H1 (cell line): Measurements from ENCODE around the gene LCE2B. TPM values are rescaled to one million over a fixed set of nuclear protein-coding genes. Genes with fewer than 3 reads are reported as not detected.

ENCODE experiments used
- CTCF ChIA-PET: fragments of 300-600 bp; sonication (Branson Sonifier 250); formaldehyde crosslinking; loops from one replicate; lab custom pipeline; 2021; ENCODE audit not compliant: partially characterized antibody; lab: Charles Lee
- POLR2A ChIA-PET: fragments of 300-600 bp; sonication (Branson Sonifier 250); formaldehyde crosslinking; loops from one replicate; lab custom pipeline; 2021; ENCODE audit warnings: inconsistent platforms; ENCODE audit not compliant: partially characterized antibody; lab: Charles Lee
- DNase-seq, 2 experiments: peaks; one replicate each; pipeline versions ENCODE4 v3.0.0 to v3.0.0-alpha.2; 2010 to 2022; ENCODE audit warnings: low spot score in 2 of 2, low read depth in 1 of 2, mixed read lengths in 1 of 2
- FAIRE-seq: peaks from 2 replicates; lab custom pipeline; 2011; peaks lifted over from hg19 to GRCh38; lab: Jason Lieb, UNC
- H2AFZ ChIP-seq: 2 replicates; pipeline ENCODE4 v1.8.1; 2012; ENCODE audit warnings: low read length, inconsistent platforms
- H2AK5ac ChIP-seq: 2 replicates; pipeline ENCODE4 v1.6.1; 2013; ENCODE audit warnings: low read depth, low read length
- H2BK120ac ChIP-seq: replicated peaks from 2 replicates; pipeline ENCODE3; 2013; ENCODE audit warnings: low read depth, low read length, inconsistent platforms
- H2BK12ac ChIP-seq: 2 replicates; pipeline ENCODE4 v1.6.1; 2013; ENCODE audit warnings: low read depth, low read length
- H2BK15ac ChIP-seq: 2 replicates; pipeline ENCODE4 v1.6.1; 2013; ENCODE audit warnings: low read length
- H2BK20ac ChIP-seq: 2 replicates; pipeline ENCODE4 v1.6.1; 2013; ENCODE audit warnings: low read length
- H2BK5ac ChIP-seq: 2 replicates; pipeline ENCODE4 v1.6.1; 2013; ENCODE audit warnings: low read depth, low read length
- H3K14ac ChIP-seq: 2 replicates; pipeline ENCODE4 v1.6.1; 2013; ENCODE audit warnings: inconsistent platforms; ENCODE audit not compliant: insufficient read length
- H3K18ac ChIP-seq: 2 replicates; pipeline ENCODE4 v1.6.1; 2013; ENCODE audit warnings: low read length; ENCODE audit errors: extremely low read depth
- H3K23ac ChIP-seq: 2 replicates; pipeline ENCODE4 v1.6.1; 2013; ENCODE audit warnings: inconsistent platforms; ENCODE audit not compliant: insufficient read length
- H3K23me2 ChIP-seq: 2 replicates; pipeline ENCODE4 v1.6.1; 2013; ENCODE audit warnings: low read depth, low read length
- H3K27ac ChIP-seq: 2 replicates; pipeline ENCODE4 v1.6.1; 2011; ENCODE audit warnings: low read depth, low read length, inconsistent platforms
- H3K27me3 ChIP-seq, 4 experiments: replicated peaks in 1 of 4; 1 replicate in 1 of 4; 2 replicates in 3 of 4; pipeline versions ENCODE4 v1.6.1 to v1.8.1; 2011 to 2013; ENCODE audit warnings: low read length in 3 of 4, mild to moderate bottlenecking in 3 of 4, inconsistent platforms in 2 of 4, mixed read lengths in 2 of 4, moderate library complexity in 1 of 4; ENCODE audit not compliant: control insufficient read depth in 3 of 4, insufficient read depth in 3 of 4; ENCODE audit errors: extremely low read depth in 1 of 4
- H3K36me3 ChIP-seq, 4 experiments: 2 replicates each; pipeline versions ENCODE4 v1.6.1 to v1.8.1; 2011 to 2013; ENCODE audit warnings: mild to moderate bottlenecking in 4 of 4, low read length in 3 of 4, moderate library complexity in 2 of 4, control low read depth in 1 of 4, inconsistent platforms in 1 of 4; ENCODE audit not compliant: insufficient read depth in 4 of 4, control insufficient read depth in 2 of 4
- H3K4ac ChIP-seq: replicated peaks from 2 replicates; pipeline ENCODE3; 2013; ENCODE audit warnings: low read length, low read depth, mixed read lengths, inconsistent platforms; ENCODE audit not compliant: insufficient read length
- H3K4me1 ChIP-seq, 4 experiments: replicated peaks in 1 of 4; 1 replicate in 1 of 4; 2 replicates in 3 of 4; pipeline versions ENCODE4 v1.6.1 to v1.8.1; 2011 to 2013; ENCODE audit warnings: low read length in 3 of 4, inconsistent platforms in 2 of 4, mixed read lengths in 1 of 4; ENCODE audit not compliant: insufficient read depth in 4 of 4, control insufficient read depth in 3 of 4
- H3K4me2 ChIP-seq, 2 experiments: 2 replicates each; pipeline versions ENCODE4 v1.6.1 to v1.8.1; 2011 to 2013; ENCODE audit warnings: low read depth in 2 of 2, low read length in 2 of 2, control low read depth in 1 of 2, inconsistent platforms in 1 of 2, mild to moderate bottlenecking in 1 of 2; ENCODE audit not compliant: insufficient read depth in 1 of 2
- H3K4me3 ChIP-seq, 4 experiments: fragments of 200-600, 300-600 bp in 1 of 4; sonication (generic), shearing (Covaris generic), sonication (Bioruptor Twin) in 1 of 4; 2 replicates each; pipeline versions ENCODE4 v1.5.1 to v1.8.1; 2011 to 2016; ENCODE audit warnings: low read length in 4 of 4, low read depth in 3 of 4, control low read depth in 2 of 4, inconsistent platforms in 2 of 4, mild to moderate bottlenecking in 2 of 4, mixed read lengths in 1 of 4, moderate library complexity in 1 of 4; ENCODE audit not compliant: insufficient read depth in 2 of 4; ENCODE audit errors: extremely low read depth in 1 of 4
- H3K56ac ChIP-seq: replicated peaks from 2 replicates; pipeline ENCODE3; 2013; ENCODE audit warnings: low read depth, mild to moderate bottlenecking, mixed read lengths, low read length, inconsistent platforms; ENCODE audit not compliant: insufficient read length
- H3K79me1 ChIP-seq: 2 replicates; pipeline ENCODE4 v1.6.1; 2013; ENCODE audit warnings: low read depth, low read length, control low read depth
- H3K79me2 ChIP-seq, 2 experiments: 2 replicates each; pipeline versions ENCODE4 v1.6.1 to v1.8.1; 2012 to 2013; ENCODE audit warnings: low read length in 2 of 2, mild to moderate bottlenecking in 2 of 2, inconsistent platforms in 1 of 2; ENCODE audit not compliant: insufficient read depth in 2 of 2, control insufficient read depth in 1 of 2
- H3K9ac ChIP-seq, 4 experiments: replicated peaks in 1 of 4; 1 replicate in 1 of 4; 2 replicates in 3 of 4; pipeline versions ENCODE4 v1.6.1 to v1.8.1; 2011 to 2013; ENCODE audit warnings: low read depth in 3 of 4, low read length in 3 of 4, control low read depth in 2 of 4, mild to moderate bottlenecking in 2 of 4, moderate library complexity in 2 of 4, inconsistent platforms in 1 of 4; ENCODE audit errors: extremely low read depth in 1 of 4
- H3K9me3 ChIP-seq, 2 experiments: 2 replicates each; pipeline versions ENCODE4 v1.6.1 to v1.8.1; 2012 to 2013; ENCODE audit warnings: mild to moderate bottlenecking in 2 of 2, moderate library complexity in 2 of 2, control low read depth in 1 of 2, inconsistent platforms in 1 of 2, low read depth in 1 of 2, low read length in 1 of 2, mixed read lengths in 1 of 2; ENCODE audit not compliant: insufficient read depth in 2 of 2
- H4K20me1 ChIP-seq, 2 experiments: replicated peaks in 1 of 2; 2 replicates each; pipeline versions ENCODE3 to v1.8.1; 2011 to 2013; ENCODE audit warnings: inconsistent platforms in 2 of 2, low read length in 2 of 2, mild to moderate bottlenecking in 1 of 2; ENCODE audit not compliant: insufficient read depth in 2 of 2, control insufficient read depth in 1 of 2
- H4K5ac ChIP-seq: 2 replicates; pipeline ENCODE4 v1.6.1; 2013; ENCODE audit warnings: low read length, low read depth, mixed read lengths, inconsistent platforms; ENCODE audit not compliant: insufficient read length
- H4K8ac ChIP-seq: 2 replicates; pipeline ENCODE4 v1.8.0; 2013; ENCODE audit warnings: mild to moderate bottlenecking, moderate library complexity, low read length, inconsistent platforms; ENCODE audit not compliant: insufficient read depth; ENCODE audit errors: extremely low read depth
- H4K91ac ChIP-seq: replicated peaks from 2 replicates; pipeline ENCODE3; 2013; ENCODE audit warnings: low read length, mixed read lengths, inconsistent platforms; ENCODE audit not compliant: insufficient read length
- CHD2 ChIP-seq: IDR thresholded peaks from 2 replicates; pipeline ENCODE4 v1.6.1; 2012; ENCODE audit warnings: low read length, improper control_type of control experiment
- FOSL1 ChIP-seq: IDR thresholded peaks from 2 replicates; pipeline ENCODE4 v1.6.1; 2011; ENCODE audit warnings: mild to moderate bottlenecking, low read depth, low read length, moderate library complexity; ENCODE audit not compliant: insufficient read depth
- GABPA ChIP-seq: IDR thresholded peaks from 2 replicates; pipeline ENCODE4 v1.6.1; 2011; ENCODE audit warnings: mild to moderate bottlenecking, low read length, moderate library complexity, borderline replicate concordance; ENCODE audit not compliant: insufficient read depth
- HDAC6 ChIP-seq: IDR thresholded peaks from one replicate; pipeline ENCODE4 v1.7.1; 2012; ENCODE audit warnings: low read depth, mild to moderate bottlenecking, inconsistent platforms, low read length, moderate library complexity
- MAFK ChIP-seq: IDR thresholded peaks from 2 replicates; pipeline ENCODE4 v1.6.1; 2012; ENCODE audit warnings: low read depth, mild to moderate bottlenecking, improper control_type of control experiment, low read length
- NANOG ChIP-seq: IDR thresholded peaks from 2 replicates; pipeline ENCODE4 v1.6.1; 2011; ENCODE audit warnings: low read length, low read depth, mild to moderate bottlenecking, inconsistent platforms; ENCODE audit not compliant: insufficient read depth, poor library complexity, severe bottlenecking
- PHF8 ChIP-seq: fragments of 200-600 bp; sonication (generic); conservative IDR thresholded peaks from 2 replicates; pipeline ENCODE4 v1.7.1; 2012; ENCODE audit warnings: low read depth, mild to moderate bottlenecking, inconsistent platforms, low read length, moderate library complexity
- RNF2 ChIP-seq: fragments of 200-900, 300-1000 bp; sonication (generic); IDR thresholded peaks from 2 replicates; pipeline ENCODE4 v1.7.1; 2016; ENCODE audit warnings: borderline replicate concordance, low read depth, mild to moderate bottlenecking, antibody characterized with exemption, low read length; ENCODE audit not compliant: poor library complexity, severe bottlenecking; ENCODE audit errors: missing control alignments
- SIN3A ChIP-seq, 2 experiments: IDR thresholded peaks in 1 of 2; conservative IDR thresholded peaks in 1 of 2; 2 replicates each; pipeline ENCODE4 v1.6.1; 2011 to 2012; ENCODE audit warnings: low read length in 2 of 2, improper control_type of control experiment in 1 of 2, low read depth in 1 of 2, mild to moderate bottlenecking in 1 of 2
- TAF7 ChIP-seq: optimal IDR thresholded peaks from 2 replicates; pipeline ENCODE3; 2011; ENCODE audit warnings: low read depth, mild to moderate bottlenecking, inconsistent platforms, low read length, moderate library complexity, borderline replicate concordance
- ZNF274 ChIP-seq: IDR thresholded peaks from 2 replicates; pipeline ENCODE4 v1.7.0; 2012; ENCODE audit warnings: low read length, borderline replicate concordance; ENCODE audit errors: extremely low read depth
- WGBS, 2 experiments: shearing (Covaris generic) in 1 of 2; methylation state at CpG; one replicate each; pipeline versions ENCODE4 v1.1.6 to v1.1.7; 2013 to 2015; ENCODE audit warnings: low lambda C conversion rate in 2 of 2, mixed read lengths in 2 of 2, inconsistent platforms in 1 of 2, low coverage in 1 of 2, missing lambda C conversion rate in 1 of 2; ENCODE audit not compliant: insufficient replicate concordance in 2 of 2, insufficient coverage in 1 of 2, insufficient read length in 1 of 2; ENCODE audit errors: extremely low coverage in 1 of 2, missing lambda C conversion rate in 1 of 2; 5-methylcytosine and 5-hydroxymethylcytosine counted together
- polyA plus RNA-seq, 7 experiments: library from polyadenylated mRNA; depleted of rRNA in 3 of 7; stranded (reverse) in 5 of 7; unstranded in 2 of 7; fragments of >200 nt in 5 of 7; fragments of 200-250 nt in 2 of 7; gene quantifications; 1 replicate in 5 of 7; 2 replicates in 1 of 7; 4 replicates in 1 of 7; pipeline versions ENCODE4 v1.2.1 to v1.2.3, GENCODE V29; 2011 to 2013; ENCODE audit warnings: missing spikeins in 2 of 7, mixed read lengths in 2 of 7
- total RNA-seq: library from RNA; stranded (reverse); fragmentation: NEBNext Ultra II Directional; extraction: Animal tissue kit (Norgen Biotek cat#: 25700); gene quantifications from 2 replicates; pipeline ENCODE4 v1.2.1, GENCODE V29; 2021

The LCE2B gene
- total and polyA plus RNA-seq, 2 of the 8 experiments (the other 6 are each of a cell fraction or from before 2014, with no cell fraction given) = not detected

DNA sequence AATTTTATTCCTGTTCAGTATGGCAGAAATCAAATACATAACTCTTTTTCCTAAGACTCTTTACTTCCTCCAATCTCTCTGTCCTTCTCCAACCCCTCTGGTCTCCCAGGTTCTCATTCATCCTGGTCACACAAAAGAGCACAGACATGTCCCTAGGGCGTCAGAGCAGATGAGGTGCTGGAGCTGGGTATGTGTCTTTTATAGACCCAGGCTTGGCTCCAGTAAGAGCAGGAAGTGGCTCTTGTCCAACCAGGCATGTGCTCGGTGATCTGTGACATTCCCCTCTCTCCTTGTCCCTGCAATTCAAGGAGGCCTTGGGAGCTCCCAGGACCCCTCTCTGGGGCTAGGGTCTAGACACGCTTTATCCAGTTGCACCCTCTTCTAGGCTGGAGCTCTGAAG lies 40.8 kb upstream of the LCE2B start:
- H3K4me3 ChIP-seq = no peak overlapping the region
- H3K23ac ChIP-seq = no peak overlapping the region
- H3K23me2 ChIP-seq = no peaks in the 10 kb centered on the region
- H2BK20ac ChIP-seq = no peak overlapping the region
- POLR2A ChIA-PET = no interaction called here
- no peak for FAIRE-seq
- no peak overlapping the region for H4K8ac ChIP-seq
- H4K5ac ChIP-seq = no peak overlapping the region
- no peaks in the 10 kb centered on the region for H3K4me1 ChIP-seq
- no peak overlapping the region for H2BK15ac ChIP-seq
- no peaks in the 10 kb centered on the region for H3K79me2 ChIP-seq
- TF ChIP-seq FOSL1 (no peak), HDAC6 (no peak), SIN3A (conservative IDR thresholded peaks at IDR 0.05 in 1 of 2, IDR thresholded peaks at IDR 0.05 in 1 of 2; ENCODE audit: low read depth in 1 of 2, low read length in 2 of 2) (no peak), MAFK (no peak), CHD2 (no peak), PHF8 (no peak), GABPA (no peak), RNF2 (no peak), NANOG (no peak), TAF7 (no peak), ZNF274 (no peak)
- no peak overlapping the region for H3K56ac ChIP-seq
- H4K20me1 ChIP-seq = no peaks in the 10 kb centered on the region
- no peak overlapping the region for H3K9ac ChIP-seq
- no peak overlapping the region for H2BK5ac ChIP-seq
- no peak overlapping the region for H3K27ac ChIP-seq
- no peak overlapping the region for H2AK5ac ChIP-seq
- no peaks in the 10 kb centered on the region for H3K79me1 ChIP-seq
- H4K91ac ChIP-seq = no peak overlapping the region
- H2BK12ac ChIP-seq = no peak overlapping the region
- CTCF ChIA-PET = no interaction called here
- no peak overlapping the region for H3K4ac ChIP-seq
- no peak overlapping the region for H3K18ac ChIP-seq
- no peak overlapping the region for H3K4me2 ChIP-seq
- no peak overlapping the region for H2AFZ ChIP-seq
- H2BK120ac ChIP-seq = no peak overlapping the region
- H3K27me3 ChIP-seq = no peaks in the 10 kb centered on the region
- no peak for DNase-seq
- H3K14ac ChIP-seq = no peak overlapping the region
- 72% methylated on average over 3 of the region's 3 CpGs; no CpG with 5 or more reads in 1 of the 2 experiments for WGBS, 2 experiments
- H3K9me3 ChIP-seq = peaks cover 70 to 85% of the 10 kb centered on the region in 2 experiments
- no peaks in the 10 kb centered on the region; a peak in 1 of 8 replicates for H3K36me3 ChIP-seq
